Ureter (tissue), 1 donor: ENCODE measurements around the gene VWA5A. TPM values are rescaled to one million over a fixed set of nuclear protein-coding genes. Genes with fewer than 3 reads are reported as not detected.
"Not testable (repeated sequence)": the region's sequence is repeated elsewhere in the genome, so short reads cannot be mapped to it uniquely, and the experiment has no call there.

Source experiments
- DNase-seq: peaks from one replicate; pipeline ENCODE4 v3.0.0-alpha.2; 2020; ENCODE audit warnings: low spot score
- total RNA-seq: library from RNA; stranded (reverse); gene quantifications from one replicate; pipeline ENCODE4 v1.2.4, GENCODE V29; 2023
- donor health status: DM: yes; HTN: yes; CAD: no.

VWA5A gene
- total RNA-seq, 1 donor from 2014 or later: 46.3 TPM

DNA sequence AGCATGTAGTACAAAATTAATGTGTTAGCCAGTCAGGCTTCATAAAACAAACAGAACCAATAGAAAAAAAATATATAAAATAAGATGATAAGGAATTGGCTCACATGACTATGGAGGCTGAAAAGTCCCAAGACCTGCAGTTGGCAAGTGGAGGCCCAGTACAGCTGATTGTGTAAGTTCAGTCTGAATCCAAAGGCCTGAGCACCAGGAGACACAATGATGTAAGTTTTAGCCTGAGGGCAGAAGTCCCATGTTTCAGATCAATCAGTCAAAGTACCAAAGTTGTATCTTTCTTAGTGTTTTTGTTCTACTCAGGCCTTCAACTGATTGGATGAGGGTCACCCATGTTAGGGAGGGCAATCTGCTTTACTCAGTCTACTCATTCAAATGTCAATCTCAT lies 53.5 kb downstream of the VWA5A start:
- DNase-seq: no peak

DNA sequence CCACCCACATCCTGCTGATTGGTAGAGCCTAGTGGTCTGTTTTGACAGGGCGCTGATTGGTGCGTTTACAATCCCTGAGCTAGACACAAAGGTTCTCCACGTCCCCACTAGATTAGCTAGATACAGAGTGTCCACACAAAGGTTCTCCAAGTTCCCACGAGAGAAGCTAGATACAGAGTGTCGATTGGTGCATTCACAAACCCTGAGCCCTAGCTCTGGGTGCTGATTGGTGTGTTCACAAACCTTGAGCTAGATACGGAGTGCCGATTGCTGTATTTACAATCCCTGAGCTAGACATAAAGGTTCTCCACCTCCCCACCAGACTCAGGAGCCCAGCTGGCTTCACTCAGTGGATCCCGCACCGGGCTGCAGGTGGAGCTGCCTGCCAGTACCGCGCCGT lies 55.1 kb downstream of the VWA5A start:
- not testable (repeated sequence) for DNase-seq

DNA sequence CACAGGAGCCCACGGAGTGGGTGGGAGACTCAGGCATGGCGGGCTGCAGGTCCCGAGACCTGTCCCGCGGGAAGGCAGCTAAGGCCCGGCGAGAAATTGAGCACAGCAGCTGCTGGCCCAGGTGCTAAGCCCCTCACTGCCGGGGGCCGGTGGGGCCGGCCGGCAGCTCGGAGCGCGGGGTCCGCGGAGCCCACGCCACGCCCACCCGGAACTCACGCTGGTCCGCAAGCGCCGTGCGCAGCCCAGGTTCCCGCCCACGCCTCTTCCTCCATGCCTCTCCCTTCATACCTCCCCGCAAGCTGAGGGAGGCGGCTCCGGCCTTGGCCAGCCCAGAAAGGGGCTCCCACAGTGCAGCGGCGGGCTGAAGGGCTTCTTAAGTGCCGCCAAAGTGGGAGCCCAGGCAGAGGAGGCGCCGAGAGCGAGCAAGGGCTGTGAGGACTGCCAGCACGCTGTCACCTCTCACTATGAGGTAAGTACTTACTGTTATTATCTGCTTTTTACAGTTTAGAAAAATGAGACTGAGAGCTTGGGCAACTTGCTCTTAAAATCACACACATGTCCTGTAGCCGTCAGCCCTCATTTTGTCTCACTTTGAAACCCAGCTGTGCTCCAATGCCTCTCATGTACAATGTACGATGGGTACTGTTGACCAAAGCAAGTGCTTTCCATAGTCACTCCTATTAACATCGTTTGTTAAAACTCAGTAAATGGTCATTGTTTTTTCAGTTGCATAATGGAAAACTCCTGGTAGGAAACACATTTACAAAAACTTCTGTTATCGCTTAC lies 55.7 kb downstream of the VWA5A start:
- DNase-seq: no peak

DNA sequence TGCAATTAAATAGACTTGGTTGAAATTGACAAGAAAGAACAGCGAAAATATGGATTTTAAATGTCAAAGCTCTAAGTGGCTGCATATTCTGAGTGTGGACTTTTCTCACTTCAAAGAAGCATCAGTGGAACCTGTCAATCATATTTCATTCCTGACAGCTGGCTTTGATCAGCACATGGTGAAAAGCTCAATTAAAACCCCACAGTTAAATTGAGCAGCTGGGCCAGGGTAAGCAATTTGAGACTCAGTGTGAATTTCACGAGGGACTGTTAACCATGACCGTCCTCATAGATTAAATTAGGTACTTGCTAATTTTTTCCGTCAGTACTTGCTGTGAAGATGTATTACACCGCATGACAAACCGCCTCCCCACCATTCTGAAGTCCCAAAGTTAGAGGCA lies 56.9 kb downstream of the VWA5A start:
- no peak for DNase-seq

DNA sequence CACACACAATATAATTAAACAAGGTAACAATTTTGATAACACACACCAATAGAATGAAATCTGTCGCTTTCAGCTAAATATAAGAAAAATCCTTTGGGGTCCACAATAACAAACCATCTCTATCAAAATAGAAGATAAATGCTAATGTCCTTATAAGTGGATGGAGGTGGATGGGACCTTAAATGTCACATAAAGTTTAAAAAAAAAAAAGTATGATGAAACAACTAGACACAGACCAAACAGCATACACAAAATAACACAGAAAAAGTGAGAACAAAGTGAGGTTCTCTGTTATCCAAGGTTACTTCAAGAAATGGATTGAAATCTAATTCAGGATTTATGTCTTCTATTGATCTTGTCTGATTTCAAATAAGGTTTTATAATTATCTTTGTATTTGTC lies 57.3 kb downstream of the VWA5A start:
- no peak for DNase-seq

DNA sequence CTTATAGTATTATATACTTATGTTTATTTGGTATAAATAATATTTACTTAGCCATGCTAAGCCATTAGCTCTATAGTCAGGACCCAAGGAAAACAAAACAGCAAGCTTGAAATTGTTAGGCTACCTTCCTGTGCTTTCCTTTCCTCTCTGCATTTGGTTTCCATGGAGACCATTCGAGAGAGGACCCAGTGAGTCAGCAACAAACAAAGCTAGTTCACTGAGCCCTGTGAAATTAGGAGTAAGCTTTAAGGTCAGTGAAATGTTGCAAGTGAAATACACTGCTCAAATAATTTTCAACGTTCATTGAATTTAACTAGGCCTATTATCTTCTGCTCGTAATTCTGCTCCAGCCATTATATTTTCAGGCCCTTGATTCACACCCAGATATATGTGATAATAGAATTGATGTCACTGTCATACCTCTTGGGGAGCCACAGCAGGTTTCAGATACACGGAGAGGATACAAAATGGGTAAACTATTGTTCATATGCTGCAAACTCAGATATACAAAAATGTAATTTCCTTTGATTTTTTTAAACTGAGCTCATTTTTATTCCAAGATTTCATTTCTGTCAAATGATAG lies 58.8 kb downstream of the VWA5A start:
- DNase-seq: no peak

DNA sequence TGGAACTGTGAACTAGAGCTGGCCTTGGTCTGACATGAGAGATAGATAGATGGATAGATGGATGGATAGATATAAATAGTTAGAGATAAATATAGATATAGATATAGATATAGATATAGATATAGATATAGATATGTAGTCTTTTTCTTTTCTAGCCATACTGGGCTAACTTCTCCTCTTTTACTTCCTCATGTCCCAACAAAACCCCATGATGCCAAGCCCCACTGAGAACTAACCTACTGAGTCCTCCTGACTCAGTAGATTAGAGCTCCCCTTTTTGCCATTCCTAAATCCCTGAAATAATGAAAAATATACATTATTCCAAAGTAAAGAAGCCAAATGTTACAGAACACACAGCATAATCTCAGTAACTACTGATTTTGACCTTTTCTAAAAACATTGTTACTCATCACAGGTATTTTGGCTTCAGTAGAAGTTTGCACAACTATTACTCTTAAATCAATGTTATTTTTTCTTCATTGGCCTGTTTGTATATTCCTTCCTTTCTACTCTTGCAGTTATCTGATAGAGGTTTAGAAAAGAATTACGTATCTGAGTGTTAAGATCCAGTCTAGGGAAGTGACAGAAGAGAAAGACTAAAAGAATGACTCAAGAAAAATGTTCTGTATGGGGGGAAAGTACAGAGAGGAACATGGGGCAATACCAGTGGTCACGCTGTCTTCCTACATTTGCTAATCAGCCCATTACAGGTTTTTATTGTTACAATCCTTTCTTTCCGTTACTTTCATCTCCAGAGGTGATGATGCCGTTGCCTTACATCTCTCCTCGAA lies 61.9 kb downstream of the VWA5A start:
- no peak for DNase-seq

DNA sequence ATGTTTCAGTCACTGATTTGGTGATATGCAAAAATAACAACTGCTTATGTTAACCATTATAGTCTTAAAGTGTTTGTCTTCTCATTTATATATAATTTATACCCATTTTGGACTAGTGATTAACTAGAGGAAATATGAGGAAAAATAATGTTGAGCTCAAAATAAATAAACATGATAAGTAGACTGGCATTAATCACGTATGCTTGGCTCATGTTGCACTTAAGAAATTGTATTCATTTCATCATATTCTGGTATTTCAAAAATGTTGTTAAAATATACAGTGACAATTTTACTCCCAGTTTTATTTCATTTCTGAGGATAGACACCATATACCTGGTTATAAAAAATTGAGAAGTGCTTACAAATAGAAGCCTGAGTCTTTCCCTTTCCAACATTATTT lies 64.1 kb downstream of the VWA5A start:
- no peak for DNase-seq

DNA sequence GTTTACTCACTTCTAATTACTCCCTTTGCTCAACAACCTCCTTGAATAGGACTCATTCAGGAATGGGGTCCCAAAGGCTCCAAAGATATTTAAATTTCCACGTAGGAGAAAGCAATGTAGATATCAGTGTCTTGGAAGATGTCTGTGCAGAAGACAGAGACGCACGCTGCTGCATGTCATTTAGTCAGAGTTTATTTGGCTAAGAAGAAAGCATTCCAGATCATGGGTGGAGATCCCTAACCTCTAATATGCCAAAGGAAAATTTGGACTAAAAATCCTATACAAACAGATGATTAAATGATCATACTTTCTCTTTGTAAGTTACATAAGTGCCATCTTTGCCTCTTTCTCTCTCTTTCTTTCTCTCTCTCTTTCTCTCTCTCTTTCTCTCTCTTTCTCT lies 67.8 kb downstream of the VWA5A start, which contains the start of gene OR10D3:
Gene OR10D3 (plus strand): TSS at position 278 of the 400 bp plus-strand sequence. CDS start 1,925 bp downstream, outside the sequence.
- DNase-seq: no peak

DNA sequence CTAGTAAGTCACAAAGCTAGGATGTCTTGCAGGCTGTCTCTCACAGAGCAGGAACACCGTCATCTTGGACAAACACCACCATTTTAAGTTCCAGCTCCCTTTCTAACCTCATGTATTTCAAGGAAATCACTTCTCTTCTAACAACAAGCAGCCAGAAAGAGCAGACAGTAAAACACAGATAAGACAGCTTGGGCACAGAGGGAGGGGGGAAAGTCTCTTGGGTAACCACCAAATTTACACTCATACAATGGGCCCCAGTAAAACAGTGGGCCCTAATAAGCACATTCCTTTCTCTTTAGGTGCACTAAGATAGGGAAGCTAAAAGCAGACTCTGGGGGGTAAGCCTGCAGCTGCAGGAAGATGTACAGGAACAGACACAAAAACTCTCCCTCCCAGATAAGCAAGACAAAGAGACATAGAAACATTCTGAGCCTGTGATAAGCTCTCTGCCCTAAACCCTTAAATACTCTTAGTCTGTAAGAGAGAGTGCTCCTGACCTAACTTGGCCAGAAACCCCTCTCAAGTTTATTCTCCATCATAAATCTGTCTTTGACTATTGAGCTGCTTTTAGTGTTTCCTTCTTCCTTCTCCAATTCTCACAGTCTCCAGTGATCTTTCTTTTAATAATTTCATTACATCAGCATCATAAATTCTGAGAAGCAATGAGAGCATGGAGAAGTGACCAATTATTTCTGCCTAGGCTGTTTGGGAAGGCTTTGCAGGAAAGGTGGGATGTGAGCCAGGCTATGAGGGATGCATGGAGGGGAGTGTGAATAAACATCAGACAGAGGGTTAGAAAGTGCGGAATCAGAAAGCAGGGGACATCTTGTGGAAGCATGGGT lies 75.3 kb downstream of the VWA5A start:
- DNase-seq: no peak

DNA sequence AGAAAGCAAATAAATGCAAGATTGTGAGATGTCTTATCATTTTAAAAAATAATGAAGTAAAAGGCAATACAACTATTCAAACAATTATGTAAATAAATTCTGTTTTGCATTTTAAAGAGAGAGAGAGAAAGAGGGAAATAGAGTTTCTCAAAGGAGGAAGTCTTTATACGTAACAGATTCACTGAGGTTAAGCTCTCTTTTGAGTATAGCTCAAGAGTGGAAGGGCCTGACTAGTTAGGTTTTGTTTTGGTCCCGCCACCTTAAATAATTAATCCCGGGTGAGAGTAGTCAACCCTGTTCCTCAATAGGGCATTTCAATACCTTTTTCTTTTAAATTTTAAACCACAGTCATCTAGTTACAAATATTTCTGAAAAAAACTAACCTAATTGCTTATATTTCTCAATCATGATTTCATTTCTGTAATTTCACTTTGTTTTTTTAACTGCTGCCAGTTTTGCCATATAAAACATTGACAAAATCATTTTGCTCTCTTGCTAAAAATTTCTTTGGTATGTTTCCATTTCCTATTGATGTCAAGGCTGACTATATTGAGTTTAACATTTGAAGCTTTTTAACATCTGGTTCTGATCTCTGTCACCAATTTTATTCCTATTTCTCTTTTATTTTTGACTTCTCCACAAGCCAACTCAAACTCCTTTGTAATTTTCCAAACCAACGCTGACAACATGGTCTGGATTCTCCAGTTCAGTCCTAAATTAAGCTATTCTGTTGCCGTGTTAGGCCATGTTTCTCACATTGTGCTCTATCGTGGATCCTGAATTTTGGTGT lies 78.2 kb downstream of the VWA5A start:
- DNase-seq: no peak

DNA sequence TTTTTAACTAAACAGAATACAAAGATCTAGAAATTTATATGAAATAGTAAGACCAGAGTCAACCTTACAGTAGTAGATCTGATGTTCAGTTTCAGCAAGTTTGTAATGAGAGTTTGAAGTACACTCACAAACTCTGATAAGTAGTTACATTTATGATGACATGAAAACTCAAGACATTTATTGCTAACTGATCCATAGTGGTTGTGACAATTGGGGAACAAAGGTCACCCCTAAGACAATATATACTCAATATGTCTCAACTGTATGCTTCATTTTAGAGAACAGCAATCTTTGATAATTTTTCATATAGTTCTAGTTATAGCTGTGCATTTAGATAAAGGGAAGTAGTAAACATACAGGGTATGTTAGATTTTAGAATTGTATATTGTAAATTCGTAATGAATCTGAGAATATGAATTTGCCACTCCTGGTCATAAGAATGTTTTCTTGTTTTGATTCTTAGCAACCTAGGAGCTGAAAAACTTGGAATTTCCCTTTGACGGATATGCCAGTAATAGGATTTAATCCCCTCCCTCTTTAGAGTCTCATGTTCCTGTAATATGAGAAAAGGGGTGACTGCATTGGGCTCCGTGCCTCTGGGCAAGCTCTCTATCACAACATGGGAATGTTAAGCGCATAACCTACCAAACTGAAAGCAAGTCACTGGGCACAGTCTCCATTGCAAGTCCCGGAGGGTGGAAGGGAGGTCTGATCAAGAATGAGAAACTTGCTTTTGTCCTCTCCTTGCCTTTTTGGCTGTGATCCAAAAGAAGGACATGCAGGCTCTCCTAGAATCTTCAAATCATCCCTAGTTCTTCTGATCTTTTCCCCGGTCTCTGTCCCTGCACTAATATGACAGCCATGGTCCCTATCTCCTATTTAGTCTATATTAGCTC lies 79.3 kb downstream of the VWA5A start:
- DNase-seq: no peak

DNA sequence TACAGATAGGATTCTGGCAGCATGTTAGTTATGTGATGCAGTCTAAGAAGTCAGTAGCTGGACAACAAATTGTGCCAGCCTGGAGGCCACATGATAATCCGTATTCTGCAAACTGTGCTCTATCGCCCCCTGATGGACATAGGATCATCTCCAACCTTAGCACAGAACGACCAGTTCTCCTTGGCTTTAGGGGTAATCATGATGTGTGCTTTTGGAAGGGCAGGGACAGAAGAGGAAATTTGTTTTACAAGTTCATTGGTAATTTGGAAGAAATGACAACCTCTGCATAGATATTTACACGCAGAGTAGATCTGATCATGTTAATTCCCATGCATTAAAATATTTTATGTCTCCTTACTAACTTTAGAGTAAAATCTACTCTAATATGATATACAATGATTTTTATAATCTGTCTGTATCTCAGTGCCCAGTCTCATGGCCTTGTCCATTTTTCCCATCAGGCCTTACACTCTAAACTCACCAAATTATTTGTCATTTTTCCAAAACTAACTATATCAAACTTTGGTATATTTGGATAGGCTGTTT lies 80.0 kb downstream of the VWA5A start:
- no peak for DNase-seq

Other genes starting within 250 kb of the VWA5A start
- gene TMEM225, start 229.8 kb upstream of the VWA5A start, total RNA-seq: not detected
- not detected for gene OR8D4, start 213.3 kb upstream of the VWA5A start, total RNA-seq
- gene OR4D5, start 175.8 kb upstream of the VWA5A start, total RNA-seq: not detected
- gene OR6T1, start 171.6 kb upstream of the VWA5A start, total RNA-seq: not detected
- gene OR10S1, start 137.7 kb upstream of the VWA5A start, total RNA-seq: not detected
- gene OR10G6, start 120.3 kb upstream of the VWA5A start, total RNA-seq: not detected
- gene OR10G4, start 102.5 kb upstream of the VWA5A start, total RNA-seq: not detected
- gene OR10G9, start 92.4 kb upstream of the VWA5A start, total RNA-seq: not detected
- gene OR10G8, start 88.7 kb upstream of the VWA5A start, total RNA-seq: not detected
- not detected for gene OR10G7, start 74.1 kb upstream of the VWA5A start, total RNA-seq
- gene OR10D3, start 67.9 kb downstream of the VWA5A start, total RNA-seq: not detected
- gene OR8G1, start 125.6 kb downstream of the VWA5A start, total RNA-seq: not detected
- not detected for gene OR8G5, start 140.9 kb downstream of the VWA5A start, total RNA-seq
- not detected for gene OR8D1, start 198.5 kb downstream of the VWA5A start, total RNA-seq
- gene OR8D2, start 204.7 kb downstream of the VWA5A start, total RNA-seq: not detected